Measurements from ENCODE around the gene ARRDC4. TPM values are rescaled to one million over a fixed set of nuclear protein-coding genes. Genes with fewer than 3 reads are reported as not detected.

Gene ARRDC4
- total and polyA plus RNA-seq, 2 of the 8 experiments (the other 6 are each of a cell fraction or from before 2014, with no cell fraction given) = 3.5 to 3.8 TPM

DNA sequence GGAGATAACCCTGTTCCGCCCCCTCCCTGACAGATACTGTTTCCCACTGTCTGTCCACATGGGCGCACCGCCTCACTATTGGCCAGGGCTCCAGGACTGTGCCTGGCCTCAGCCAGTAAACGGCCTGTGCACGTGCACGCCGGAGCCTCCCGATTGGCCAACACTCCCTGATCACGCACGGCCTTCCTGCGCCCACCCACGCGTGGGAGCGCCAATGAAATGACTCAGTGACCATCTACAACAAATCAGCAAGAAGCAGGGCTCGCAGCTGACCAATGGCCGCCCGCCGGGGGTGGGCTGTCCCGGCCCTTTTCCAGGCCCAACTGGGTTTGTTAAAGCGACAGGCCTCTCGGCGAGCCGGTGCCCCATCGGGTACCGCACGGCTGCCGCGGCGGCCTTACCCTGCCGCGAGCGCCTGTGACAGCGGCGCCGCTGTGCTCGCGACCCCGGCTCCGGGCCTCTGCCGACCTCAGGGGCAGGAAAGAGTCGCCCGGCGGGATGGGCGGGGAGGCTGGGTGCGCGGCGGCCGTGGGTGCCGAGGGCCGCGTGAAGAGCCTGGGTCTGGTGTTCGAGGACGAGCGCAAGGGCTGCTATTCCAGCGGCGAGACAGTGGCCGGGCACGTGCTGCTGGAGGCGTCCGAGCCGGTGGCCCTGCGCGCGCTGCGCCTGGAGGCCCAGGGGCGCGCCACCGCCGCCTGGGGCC lies at the start of gene ARRDC4 (continued):
- TF ChIP-seq, protein P1, sequence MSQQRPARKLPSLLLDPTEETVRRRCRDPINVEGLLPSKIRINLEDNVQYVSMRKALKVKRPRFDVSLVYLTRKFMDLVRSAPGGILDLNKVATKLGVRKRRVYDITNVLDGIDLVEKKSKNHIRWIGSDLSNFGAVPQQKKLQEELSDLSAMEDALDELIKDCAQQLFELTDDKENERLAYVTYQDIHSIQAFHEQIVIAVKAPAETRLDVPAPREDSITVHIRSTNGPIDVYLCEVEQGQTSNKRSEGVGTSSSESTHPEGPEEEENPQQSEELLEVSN (IDR thresholded peaks at IDR 0.05) = peak; percentile 65
- TF ChIP-seq, protein P2, sequence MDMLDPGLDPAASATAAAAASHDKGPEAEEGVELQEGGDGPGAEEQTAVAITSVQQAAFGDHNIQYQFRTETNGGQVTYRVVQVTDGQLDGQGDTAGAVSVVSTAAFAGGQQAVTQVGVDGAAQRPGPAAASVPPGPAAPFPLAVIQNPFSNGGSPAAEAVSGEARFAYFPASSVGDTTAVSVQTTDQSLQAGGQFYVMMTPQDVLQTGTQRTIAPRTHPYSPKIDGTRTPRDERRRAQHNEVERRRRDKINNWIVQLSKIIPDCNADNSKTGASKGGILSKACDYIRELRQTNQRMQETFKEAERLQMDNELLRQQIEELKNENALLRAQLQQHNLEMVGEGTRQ (IDR thresholded peaks at IDR 0.05; ENCODE audit: low read length) = peak; percentile 58
- TF ChIP-seq EZH2 (IDR thresholded peaks at IDR 0.05; ENCODE audit: low read depth, low read length, severe bottlenecking) = no peak
- TF ChIP-seq, protein P3, sequence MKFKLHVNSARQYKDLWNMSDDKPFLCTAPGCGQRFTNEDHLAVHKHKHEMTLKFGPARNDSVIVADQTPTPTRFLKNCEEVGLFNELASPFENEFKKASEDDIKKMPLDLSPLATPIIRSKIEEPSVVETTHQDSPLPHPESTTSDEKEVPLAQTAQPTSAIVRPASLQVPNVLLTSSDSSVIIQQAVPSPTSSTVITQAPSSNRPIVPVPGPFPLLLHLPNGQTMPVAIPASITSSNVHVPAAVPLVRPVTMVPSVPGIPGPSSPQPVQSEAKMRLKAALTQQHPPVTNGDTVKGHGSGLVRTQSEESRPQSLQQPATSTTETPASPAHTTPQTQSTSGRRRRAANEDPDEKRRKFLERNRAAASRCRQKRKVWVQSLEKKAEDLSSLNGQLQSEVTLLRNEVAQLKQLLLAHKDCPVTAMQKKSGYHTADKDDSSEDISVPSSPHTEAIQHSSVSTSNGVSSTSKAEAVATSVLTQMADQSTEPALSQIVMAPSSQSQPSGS (IDR thresholded peaks at IDR 0.05; ENCODE audit: low read length) = no peak
- no peak for TF ChIP-seq SUZ12 (IDR thresholded peaks at IDR 0.05; ENCODE audit: low read length)
- TF ChIP-seq SIRT6 (IDR thresholded peaks at IDR 0.05; ENCODE audit: low read length) = no peak

Data from H1 (cell line).